GM23248 (cell line): ENCODE measurements around the gene DNAJC17.

Experiments
- EZH2 ChIP-seq: fragments of 200-600 bp; sonication (generic); IDR thresholded peaks from 2 replicates; pipeline ENCODE4 v1.6.1; 2018; ENCODE audit warnings: antibody characterized with exemption, mild to moderate bottlenecking; ENCODE audit not compliant: insufficient read depth, poor library complexity, severe bottlenecking
- EZH2phosphoT487 ChIP-seq: fragments of 200-600 bp; sonication (generic); IDR thresholded peaks from 2 replicates; pipeline ENCODE4 v1.6.1; 2018; ENCODE audit warnings: antibody characterized with exemption, moderate library complexity, mild to moderate bottlenecking, low read depth; ENCODE audit not compliant: insufficient read depth

- no peak for TF ChIP-seq EZH2
- TF ChIP-seq EZH2phosphoT487 = no peak
Observed at GRCh38 chr15:40754574-40754882, 52.7 kb downstream of the DNAJC17 start.
